ENCODE measurements around the gene SPPL3.

DNA sequence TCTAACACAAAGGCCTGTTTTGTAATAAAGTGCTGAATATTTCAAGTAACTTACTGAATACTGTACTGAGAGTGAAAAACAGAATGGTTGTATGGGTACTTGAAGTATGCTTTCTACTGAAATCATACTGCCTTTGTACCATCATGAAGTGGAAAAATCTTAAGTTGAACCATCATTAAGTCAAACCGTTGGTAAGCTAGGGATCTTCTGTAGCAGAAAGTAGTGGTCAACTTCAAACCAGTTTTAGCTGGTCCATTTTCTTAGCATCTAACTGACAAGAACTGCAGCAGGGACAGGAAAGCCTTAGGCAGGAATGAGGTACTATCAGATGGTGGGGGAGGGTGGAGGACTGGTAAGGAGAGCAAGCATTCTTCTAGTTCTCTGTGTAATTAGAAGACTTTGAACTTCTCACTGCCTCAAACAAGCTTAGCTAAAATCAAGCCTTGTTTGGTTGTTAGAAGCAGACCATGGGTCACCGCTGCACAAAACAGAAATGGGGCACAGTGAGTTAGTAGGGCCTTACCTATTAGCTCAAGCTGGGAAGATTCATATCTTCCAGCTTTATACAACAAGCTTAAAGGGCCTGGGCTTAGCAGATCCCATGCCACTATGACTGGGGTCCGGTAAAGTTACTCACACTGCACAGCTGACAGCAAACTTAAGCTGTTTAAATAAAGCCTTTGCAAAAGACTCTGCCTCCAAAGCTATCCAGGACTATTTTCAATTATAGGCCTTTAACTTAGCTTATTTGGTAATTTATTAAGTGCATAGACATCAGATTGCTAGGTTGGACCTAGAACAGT lies 104.7 kb downstream of the SPPL3 start:
- TF ChIP-seq, protein P1, sequence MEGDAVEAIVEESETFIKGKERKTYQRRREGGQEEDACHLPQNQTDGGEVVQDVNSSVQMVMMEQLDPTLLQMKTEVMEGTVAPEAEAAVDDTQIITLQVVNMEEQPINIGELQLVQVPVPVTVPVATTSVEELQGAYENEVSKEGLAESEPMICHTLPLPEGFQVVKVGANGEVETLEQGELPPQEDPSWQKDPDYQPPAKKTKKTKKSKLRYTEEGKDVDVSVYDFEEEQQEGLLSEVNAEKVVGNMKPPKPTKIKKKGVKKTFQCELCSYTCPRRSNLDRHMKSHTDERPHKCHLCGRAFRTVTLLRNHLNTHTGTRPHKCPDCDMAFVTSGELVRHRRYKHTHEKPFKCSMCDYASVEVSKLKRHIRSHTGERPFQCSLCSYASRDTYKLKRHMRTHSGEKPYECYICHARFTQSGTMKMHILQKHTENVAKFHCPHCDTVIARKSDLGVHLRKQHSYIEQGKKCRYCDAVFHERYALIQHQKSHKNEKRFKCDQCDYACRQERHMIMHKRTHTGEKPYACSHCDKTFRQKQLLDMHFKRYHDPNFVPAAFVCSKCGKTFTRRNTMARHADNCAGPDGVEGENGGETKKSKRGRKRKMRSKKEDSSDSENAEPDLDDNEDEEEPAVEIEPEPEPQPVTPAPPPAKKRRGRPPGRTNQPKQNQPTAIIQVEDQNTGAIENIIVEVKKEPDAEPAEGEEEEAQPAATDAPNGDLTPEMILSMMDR (conservative IDR thresholded peaks at IDR 0.05; ENCODE audit: low read depth, low read length), result no peak
- TF ChIP-seq EZH2 (IDR thresholded peaks at IDR 0.05; ENCODE audit: low read length, unreplicated experiment) (no peak), EZH2phosphoT487 (IDR thresholded peaks at IDR 0.05; ENCODE audit: borderline replicate concordance, low read length) (no peak)

Data from PC-3 (cell line).